Calu3 (cell line): ENCODE results near the gene RAD51B. TPM values are rescaled to one million over a fixed set of nuclear protein-coding genes. Genes with fewer than 3 reads are reported as not detected.

ENCODE experiments used
- BruUV-seq: library from RNA; stranded (reverse); fragments of 400-500 nt; replicated peaks from 2 replicates; lab custom pipeline; 2021; lab: Mats Ljungman, UMichigan
- CTCF ChIA-PET: fragments of 300-600 bp; sonication (Branson Sonifier 250); formaldehyde crosslinking; loops from one replicate; lab custom pipeline; 2022; ENCODE audit warnings: antibody characterized with exemption; lab: Charles Lee
- DNase-seq: peaks from one replicate; pipeline ENCODE4 v3.0.0; 2022
- H3K27ac Mint-ChIP-seq: one replicate; pipeline ENCODE4 v1.8.0; 2022; ENCODE audit warnings: mixed read lengths; ENCODE audit not compliant: unreplicated experiment
- H3K27me3 Mint-ChIP-seq: one replicate; pipeline ENCODE4 v1.8.0; 2022; ENCODE audit warnings: mixed read lengths; ENCODE audit not compliant: unreplicated experiment
- H3K36me3 Mint-ChIP-seq: one replicate; pipeline ENCODE4 v1.8.0; 2022; ENCODE audit warnings: mild to moderate bottlenecking, moderate library complexity, mixed read lengths; ENCODE audit not compliant: insufficient read depth, unreplicated experiment
- H3K4me1 Mint-ChIP-seq: one replicate; pipeline ENCODE4 v1.8.0; 2022; ENCODE audit warnings: mild to moderate bottlenecking, low read depth, mixed read lengths; ENCODE audit not compliant: unreplicated experiment
- H3K4me3 Mint-ChIP-seq: one replicate; pipeline ENCODE4 v1.8.0; 2022; ENCODE audit warnings: mild to moderate bottlenecking, low read depth, moderate library complexity, mixed read lengths; ENCODE audit not compliant: unreplicated experiment
- H3K9me3 Mint-ChIP-seq: one replicate; pipeline ENCODE4 v1.8.0; 2022; ENCODE audit warnings: low read depth, mixed read lengths; ENCODE audit not compliant: unreplicated experiment
- intact Hi-C: fragments of 100-400 bp; cut with micrococcal nuclease; formaldehyde crosslinking; loops from one replicate; pipeline ENCODE4 v1.10.0; 2022; ENCODE audit not compliant: unreplicated experiment
- total RNA-seq: library from RNA; stranded (reverse); gene quantifications from 2 replicates; pipeline ENCODE4 v1.2.3, GENCODE V29; 2022
- TF ChIP-seq, protein P1 (sequence below): fragments of 200-600 bp; IDR thresholded peaks from one replicate; pipeline ENCODE4 v1.8.0; 2022; ENCODE audit warnings: antibody characterized with exemption; ENCODE audit not compliant: unreplicated experiment

RAD51B gene
- total RNA-seq, 1 experiment from 2014 or later: 24.7 TPM

- intact Hi-C loops: no loop called here
- no TSS peak for BruUV-seq
- TF ChIP-seq, protein P1, sequence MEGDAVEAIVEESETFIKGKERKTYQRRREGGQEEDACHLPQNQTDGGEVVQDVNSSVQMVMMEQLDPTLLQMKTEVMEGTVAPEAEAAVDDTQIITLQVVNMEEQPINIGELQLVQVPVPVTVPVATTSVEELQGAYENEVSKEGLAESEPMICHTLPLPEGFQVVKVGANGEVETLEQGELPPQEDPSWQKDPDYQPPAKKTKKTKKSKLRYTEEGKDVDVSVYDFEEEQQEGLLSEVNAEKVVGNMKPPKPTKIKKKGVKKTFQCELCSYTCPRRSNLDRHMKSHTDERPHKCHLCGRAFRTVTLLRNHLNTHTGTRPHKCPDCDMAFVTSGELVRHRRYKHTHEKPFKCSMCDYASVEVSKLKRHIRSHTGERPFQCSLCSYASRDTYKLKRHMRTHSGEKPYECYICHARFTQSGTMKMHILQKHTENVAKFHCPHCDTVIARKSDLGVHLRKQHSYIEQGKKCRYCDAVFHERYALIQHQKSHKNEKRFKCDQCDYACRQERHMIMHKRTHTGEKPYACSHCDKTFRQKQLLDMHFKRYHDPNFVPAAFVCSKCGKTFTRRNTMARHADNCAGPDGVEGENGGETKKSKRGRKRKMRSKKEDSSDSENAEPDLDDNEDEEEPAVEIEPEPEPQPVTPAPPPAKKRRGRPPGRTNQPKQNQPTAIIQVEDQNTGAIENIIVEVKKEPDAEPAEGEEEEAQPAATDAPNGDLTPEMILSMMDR: no peak
- Mint-ChIP-seq H3K4me3 (no peak overlapping the region), H3K27me3 (no peaks in the 10 kb centered on the region), H3K36me3 (no peaks in the 10 kb centered on the region), H3K27ac (no peak overlapping the region), H3K4me1 (peaks cover 2% of the 10 kb centered on the region), H3K9me3 (no peaks in the 10 kb centered on the region)
- CTCF ChIA-PET: no interaction called here
- no peak for DNase-seq
Observed at GRCh38 chr14:68501171-68501570, 681.6 kb downstream of the RAD51B start.

DNA sequence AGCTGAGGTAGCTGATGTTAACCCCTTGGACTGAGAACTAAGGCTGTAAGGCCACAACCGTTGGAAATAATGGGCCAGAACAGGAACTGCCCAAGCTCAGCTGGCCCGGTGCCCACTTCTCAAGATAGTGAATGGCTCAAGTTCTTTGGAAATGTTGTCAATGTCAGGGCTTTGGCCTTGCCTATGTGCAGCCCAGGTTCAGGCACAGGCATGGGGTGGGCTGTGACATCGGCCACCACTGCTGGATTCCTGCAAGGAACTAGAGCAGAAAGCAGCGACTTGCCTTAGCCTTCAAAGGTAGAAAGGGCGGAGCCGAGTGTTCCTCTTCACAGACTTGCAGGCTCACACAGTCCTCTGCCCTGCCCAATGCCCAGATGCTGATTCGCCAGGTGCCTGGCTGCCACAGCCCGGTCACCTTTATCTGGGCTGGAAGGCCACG, 682.1 kb downstream of the RAD51B start:
- intact Hi-C loops: no loop called here
- Mint-ChIP-seq H3K27ac (no peak overlapping the region), H3K4me1 (peaks cover 7% of the 10 kb centered on the region), H3K4me3 (no peak overlapping the region), H3K9me3 (no peaks in the 10 kb centered on the region), H3K36me3 (no peaks in the 10 kb centered on the region), H3K27me3 (no peaks in the 10 kb centered on the region)
- no peak for DNase-seq
- TF ChIP-seq, protein P1: no peak
- CTCF ChIA-PET: no interaction called here
- BruUV-seq: no TSS peak

DNA sequence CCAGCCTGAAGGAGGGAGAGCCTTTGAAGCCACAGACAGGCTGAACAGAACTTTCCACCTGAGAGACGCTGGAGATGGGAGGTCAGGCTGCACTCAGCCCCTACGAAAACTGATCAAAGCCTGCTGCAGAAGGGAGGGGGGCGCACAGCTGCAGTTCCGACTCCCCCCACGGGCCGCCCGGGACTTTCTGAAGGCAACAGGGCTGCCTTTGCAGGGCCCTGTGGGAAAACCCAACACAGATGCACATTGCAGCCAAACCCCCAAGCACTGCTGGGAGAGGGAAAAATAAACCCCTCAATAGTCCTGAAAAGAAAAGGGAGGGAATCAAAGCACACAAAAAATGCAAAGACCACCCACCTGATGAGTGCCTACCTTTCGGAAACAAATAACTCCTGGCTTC, 682.7 kb downstream of the RAD51B start:
- intact Hi-C loops: no loop called here
- CTCF ChIA-PET: no interaction called here
- Mint-ChIP-seq H3K4me1 (peaks cover 13% of the 10 kb centered on the region), H3K36me3 (no peaks in the 10 kb centered on the region), H3K9me3 (no peaks in the 10 kb centered on the region), H3K4me3 (no peak overlapping the region), H3K27me3 (no peaks in the 10 kb centered on the region), H3K27ac (no peak overlapping the region)
- BruUV-seq: no TSS peak
- DNase-seq: no peak
- TF ChIP-seq, protein P1: no peak

- H3K9me3 Mint-ChIP-seq: no peaks in the 10 kb centered on the region
- no peaks in the 10 kb centered on the region for H3K36me3 Mint-ChIP-seq
- CTCF ChIA-PET: no interaction called here
- H3K27me3 Mint-ChIP-seq: no peaks in the 10 kb centered on the region
- TF ChIP-seq, protein P1: no peak
- no peak for DNase-seq
- no peak overlapping the region for H3K27ac Mint-ChIP-seq
- peaks cover 14% of the 10 kb centered on the region for H3K4me1 Mint-ChIP-seq
- intact Hi-C loops: no loop called here
- BruUV-seq: no TSS peak
- H3K4me3 Mint-ChIP-seq: no peak overlapping the region
Observed at GRCh38 chr14:68503186-68503825, 683.7 kb downstream of the RAD51B start.
